SK-N-SH treated with all-trans-retinoic acid at 6 μM for 48 hours (cell line): ENCODE measurements around the gene KCNK2.

Source experiments
- ESRRG ChIP-seq: fragments of 250-450 bp; sonication (Bioruptor Pico); IDR thresholded peaks from 2 replicates; pipeline ENCODE4 v1.6.1; 2021; ENCODE audit warnings: mild to moderate bottlenecking
- SNAI2 ChIP-seq: fragments of 250-450 bp; sonication (Bioruptor Pico); IDR thresholded peaks from 2 replicates; pipeline ENCODE4 v1.5.0; 2020; ENCODE audit warnings: mild to moderate bottlenecking, moderate library complexity
- ZNF8 ChIP-seq: fragments of 450-650 bp; formaldehyde crosslinking; IDR thresholded peaks from 2 replicates; pipeline ENCODE4 v1.5.0; 2020; ENCODE audit warnings: mild to moderate bottlenecking, moderate library complexity

- TF ChIP-seq SNAI2 (no peak), ZNF8 (CRISPR knock-in tag) (no peak), ESRRG (no peak)
Observed at GRCh38 chr1:215201283-215201682, 118.7 kb downstream of the KCNK2 start.
